Small intestine (tissue), 7 donors: ENCODE results near the gene PRR23B. TPM values are rescaled to one million over a fixed set of nuclear protein-coding genes. Genes with fewer than 3 reads are reported as not detected.

Source experiments
- DNase-seq, 2 donors: peaks; one replicate each; pipeline versions ENCODE4 v3.0.0 to v3.0.0-alpha.2; 2013
- FAIRE-seq: peaks from 2 replicates; lab custom pipeline; 2012; peaks lifted over from hg19 to GRCh38; lab: Jason Lieb, UNC
- H3K27ac ChIP-seq, 3 donors: one replicate each; pipeline ENCODE4 v1.5.1; 2013; ENCODE audit warnings: low read length in 2 of 3, mild to moderate bottlenecking in 2 of 3, control low read depth in 1 of 3, inconsistent platforms in 1 of 3, low read depth in 1 of 3, moderate library complexity in 1 of 3
- H3K27me3 ChIP-seq, 3 donors: one replicate each; pipeline ENCODE4 v1.6.1; 2013; ENCODE audit warnings: low read length in 3 of 3, inconsistent platforms in 1 of 3; ENCODE audit not compliant: control insufficient read depth in 3 of 3, insufficient read depth in 3 of 3
- H3K36me3 ChIP-seq, 3 donors: one replicate each; pipeline ENCODE4 v1.6.1; 2013; ENCODE audit warnings: low read length in 3 of 3, inconsistent platforms in 1 of 3, low read depth in 1 of 3, mild to moderate bottlenecking in 1 of 3, moderate library complexity in 1 of 3; ENCODE audit not compliant: control insufficient read depth in 3 of 3, insufficient read depth in 2 of 3
- H3K4me1 ChIP-seq, 3 donors: one replicate each; pipeline ENCODE4 v1.6.1; 2013; ENCODE audit warnings: low read length in 2 of 3, inconsistent platforms in 1 of 3, low read depth in 1 of 3, mild to moderate bottlenecking in 1 of 3, moderate library complexity in 1 of 3; ENCODE audit not compliant: control insufficient read depth in 3 of 3, insufficient read depth in 2 of 3
- H3K4me3 ChIP-seq, 3 donors: one replicate each; pipeline ENCODE4 v1.5.1; 2013; ENCODE audit warnings: low read length in 3 of 3, control low read depth in 1 of 3, inconsistent platforms in 1 of 3, low read depth in 1 of 3, mild to moderate bottlenecking in 1 of 3, moderate library complexity in 1 of 3
- H3K9me3 ChIP-seq, 2 donors: one replicate each; pipeline ENCODE4 v1.6.1; 2013; ENCODE audit warnings: low read depth in 1 of 2, low read length in 1 of 2; ENCODE audit not compliant: control insufficient read depth in 2 of 2, insufficient read depth in 1 of 2
- WGBS, 3 donors: extraction: QIAGEN DNeasy Blood & Tissue Kit; methylation state at CpG; one replicate each; pipeline ENCODE4 v1.1.7; 2013; 5-methylcytosine and 5-hydroxymethylcytosine counted together
- polyA plus RNA-seq, 4 donors: library from polyadenylated mRNA; stranded (reverse) in 3 of 4; unstranded in 1 of 4; fragments of 200-250 nt in 3 of 4; fragments of 120-200 nt in 1 of 4; gene quantifications; one replicate each; pipeline versions ENCODE4 v1.2.1 to v1.2.3, GENCODE V29; 2013
- donor health status: healthy with polysubstance abuse.
- donor health status: control.
- donor health status: control.
- donor health status: Bipolar disorder and iron deficiency.
- donor health status: healthy.

The PRR23B gene
- polyA plus RNA-seq, 4 donors: not detected

- DNase-seq: no peak
- peaks cover 0 to 7% (median 0%) of the 10 kb centered on the region in 3 donors for H3K27me3 ChIP-seq
- no peak overlapping the region for H3K4me3 ChIP-seq
- no peaks in the 10 kb centered on the region for H3K4me1 ChIP-seq
- no peaks in the 10 kb centered on the region for H3K9me3 ChIP-seq
- no peaks in the 10 kb centered on the region for H3K36me3 ChIP-seq
- no peak overlapping the region for H3K27ac ChIP-seq
- no peak for FAIRE-seq
- WGBS, 3 donors: 59 to 61% (median 59%) methylated on average over 4 of the region's 4 CpGs
These were observed 34.8 kb downstream of the PRR23B start for GRCh38 chr3:138985932-138986331.

DNA sequence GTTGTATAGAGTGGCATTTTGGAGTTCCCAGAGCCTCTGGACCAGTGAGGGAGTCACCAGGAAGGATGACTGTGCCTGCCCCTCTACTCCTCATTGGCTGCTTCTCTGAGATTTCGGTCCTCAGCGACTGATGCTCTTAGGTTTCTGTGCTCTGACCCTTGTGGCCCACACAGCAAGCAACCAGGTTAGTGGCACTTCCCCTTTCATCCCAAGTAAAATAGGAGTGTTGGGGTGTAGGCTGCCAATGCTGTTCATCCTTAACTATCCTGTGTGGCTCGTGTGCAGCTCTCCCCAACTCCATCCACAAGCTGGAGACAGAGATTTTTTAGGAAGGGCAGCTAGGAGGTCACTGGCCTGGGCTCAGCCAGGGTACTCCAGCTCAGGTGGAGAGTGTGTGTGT is 35.9 kb downstream of the PRR23B start:
- Histone ChIP-seq H3K27me3 (peaks cover 0 to 7% (median 0%) of the 10 kb centered on the region in 3 donors), H3K27ac (no peak overlapping the region), H3K36me3 (no peaks in the 10 kb centered on the region), H3K9me3 (no peaks in the 10 kb centered on the region), H3K4me3 (no peak overlapping the region), H3K4me1 (no peaks in the 10 kb centered on the region)
- 50 to 70% (median 59%) methylated on average over 3 of the region's 3 CpGs for WGBS, 3 donors
- no peak for DNase-seq
- no peak for FAIRE-seq

DNA sequence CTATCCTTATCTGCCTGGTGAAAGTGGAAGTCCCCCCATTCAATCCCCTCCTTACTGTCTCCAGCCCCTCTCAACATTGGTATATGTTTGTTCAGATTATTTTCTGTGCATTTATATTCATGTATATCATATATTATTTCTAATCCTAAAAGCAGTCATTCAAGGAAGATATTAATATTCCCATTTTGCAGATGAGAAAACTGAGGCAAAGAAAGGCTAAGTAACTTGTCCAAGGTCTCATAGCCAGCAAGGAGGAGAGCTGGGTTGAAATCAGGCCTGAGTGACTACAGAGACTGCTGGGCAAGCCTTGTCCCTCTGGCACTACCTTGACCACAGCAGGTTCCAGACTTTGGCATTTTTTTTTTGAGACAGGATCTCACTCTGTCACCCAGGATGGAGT is 44.7 kb downstream of the PRR23B start:
- peaks cover 0 to 4% (median 2%) of the 10 kb centered on the region in 3 donors for H3K27me3 ChIP-seq
- H3K36me3 ChIP-seq: no peaks in the 10 kb centered on the region
- no peak overlapping the region for H3K27ac ChIP-seq
- H3K4me3 ChIP-seq: no peak overlapping the region
- FAIRE-seq (no peak), DNase-seq (no peak)
- H3K9me3 ChIP-seq: no peaks in the 10 kb centered on the region
- H3K4me1 ChIP-seq: no peaks in the 10 kb centered on the region

DNA sequence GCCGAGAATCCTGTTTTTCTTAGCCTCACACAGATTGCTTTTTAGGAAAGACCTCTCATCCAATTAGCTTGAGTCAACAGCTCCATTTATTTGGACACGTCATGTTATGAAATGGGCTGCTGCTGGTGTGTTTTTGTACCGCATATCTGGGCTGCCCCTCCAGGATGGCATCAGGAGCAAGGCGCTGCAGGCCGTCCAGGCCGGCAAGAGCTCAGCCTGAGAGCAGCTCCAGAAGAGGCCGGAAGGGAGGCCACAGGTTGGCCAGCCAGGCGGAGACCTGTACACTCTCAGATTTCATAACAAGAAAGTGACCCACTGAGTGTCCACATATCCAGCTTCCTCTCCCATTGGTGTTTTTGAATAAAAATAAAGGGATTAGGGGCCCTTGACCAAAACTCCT is 45.4 kb downstream of the PRR23B start:
- no peaks in the 10 kb centered on the region for H3K36me3 ChIP-seq

DNA sequence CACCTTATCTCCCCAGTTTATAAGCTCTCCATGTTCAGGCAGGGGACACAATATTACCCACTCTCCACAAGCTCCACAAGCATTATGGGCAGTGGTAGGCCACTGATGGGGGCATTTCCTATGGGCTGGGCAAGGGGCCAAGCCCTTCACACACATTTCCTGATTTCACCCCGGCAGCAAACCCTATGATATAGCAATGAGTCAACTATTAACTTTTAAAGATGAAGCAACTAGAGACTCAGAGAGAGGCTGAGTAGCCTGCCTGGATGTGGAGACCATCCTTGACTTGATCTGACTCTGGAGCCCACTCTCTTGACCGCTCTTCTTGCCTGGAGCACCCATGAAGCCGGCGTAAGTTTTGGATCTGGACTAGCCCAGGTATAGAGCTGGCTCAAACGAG is 46.3 kb downstream of the PRR23B start:
- no peaks in the 10 kb centered on the region for H3K4me1 ChIP-seq
- no peak overlapping the region for H3K27ac ChIP-seq
- FAIRE-seq (no peak), DNase-seq (no peak)
- H3K27me3 ChIP-seq: peaks cover 0 to 4% (median 2%) of the 10 kb centered on the region in 3 donors
- no peaks in the 10 kb centered on the region for H3K9me3 ChIP-seq
- no peak overlapping the region for H3K4me3 ChIP-seq
- H3K36me3 ChIP-seq: no peaks in the 10 kb centered on the region
- 70 to 73% (median 72%) methylated on average over 5 of the region's 5 CpGs for WGBS, 3 donors

More for the DNA sequence above, 45.4 kb downstream of the PRR23B start:
- FAIRE-seq (no peak), DNase-seq (no peak)
- 90 to 92% (median 91%) methylated on average over 8 of the region's 8 CpGs for WGBS, 3 donors
- Histone ChIP-seq H3K9me3 (no peaks in the 10 kb centered on the region), H3K4me3 (no peak overlapping the region), H3K27ac (no peak overlapping the region), H3K27me3 (peaks cover 0 to 4% (median 2%) of the 10 kb centered on the region in 3 donors), H3K4me1 (no peaks in the 10 kb centered on the region)

GRCh38 chr3:138972941-138973340 is 47.8 kb downstream of the PRR23B start:
- DNase-seq: no peak
- FAIRE-seq: no peak
- Histone ChIP-seq H3K4me3 (no peak overlapping the region), H3K9me3 (no peaks in the 10 kb centered on the region), H3K4me1 (no peaks in the 10 kb centered on the region), H3K36me3 (no peaks in the 10 kb centered on the region), H3K27ac (no peak overlapping the region), H3K27me3 (peaks cover 0 to 4% (median 2%) of the 10 kb centered on the region in 3 donors)
- 83 to 85% (median 85%) methylated on average over 5 of the region's 5 CpGs for WGBS, 3 donors

- H3K4me3 ChIP-seq: no peak overlapping the region
- FAIRE-seq: no peak
- 80 to 88% (median 83%) methylated on average over 6 of the region's 6 CpGs for WGBS, 3 donors
- H3K27me3 ChIP-seq: peaks cover 0 to 4% (median 2%) of the 10 kb centered on the region in 3 donors
- no peak for DNase-seq
- H3K36me3 ChIP-seq: no peaks in the 10 kb centered on the region
- no peaks in the 10 kb centered on the region for H3K4me1 ChIP-seq
- H3K9me3 ChIP-seq: no peaks in the 10 kb centered on the region
- no peak overlapping the region for H3K27ac ChIP-seq
These were observed 48.9 kb downstream of the PRR23B start for GRCh38 chr3:138971766-138972320.
